GM12874 (cell line): ENCODE measurements around the gene NLGN1.

Experiments
- CTCF ChIP-seq: IDR thresholded peaks from 2 replicates; pipeline ENCODE4 v1.5.1; 2011; ENCODE audit warnings: low read depth, mild to moderate bottlenecking, control low read depth, low read length, moderate library complexity; ENCODE audit not compliant: insufficient read depth

The NLGN1 gene

DNA sequence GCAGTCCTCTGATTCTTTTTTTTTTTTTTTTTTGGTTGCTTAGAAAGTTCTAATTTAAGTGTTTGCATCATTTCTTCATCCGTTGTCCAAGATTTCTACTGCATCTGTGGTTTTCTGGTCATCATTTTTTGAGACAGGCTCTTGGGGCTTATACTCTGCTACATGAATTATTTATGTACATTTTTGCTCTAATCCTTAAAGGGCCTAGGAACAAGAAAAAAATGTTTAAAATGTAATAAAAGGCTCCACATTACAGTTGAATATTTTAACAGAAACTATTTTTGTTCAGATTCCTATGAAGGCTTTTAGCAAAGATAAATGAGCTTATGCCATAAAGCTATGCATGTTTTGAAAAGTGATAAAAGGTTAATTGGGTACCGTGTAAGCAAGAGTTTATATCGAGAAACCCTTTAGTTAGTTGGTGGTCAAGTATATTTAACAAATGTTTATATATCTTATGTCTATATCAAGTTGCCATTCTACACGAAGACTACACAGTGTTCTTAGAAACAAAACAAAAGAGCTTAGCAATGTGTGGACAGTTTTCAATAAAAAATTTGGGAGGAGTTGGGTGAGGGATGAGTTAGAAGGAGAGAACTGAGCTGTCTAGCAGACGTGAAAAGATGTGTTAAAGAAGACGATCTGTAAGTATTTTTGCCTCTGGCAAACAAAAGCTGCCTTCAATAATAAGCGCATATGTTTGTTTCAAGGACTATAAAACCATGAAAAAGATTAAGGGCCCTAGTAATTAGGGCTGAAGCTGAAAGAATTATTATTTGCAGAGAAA is 898.0 kb downstream of the NLGN1 start:
- no peak for TF ChIP-seq CTCF

DNA sequence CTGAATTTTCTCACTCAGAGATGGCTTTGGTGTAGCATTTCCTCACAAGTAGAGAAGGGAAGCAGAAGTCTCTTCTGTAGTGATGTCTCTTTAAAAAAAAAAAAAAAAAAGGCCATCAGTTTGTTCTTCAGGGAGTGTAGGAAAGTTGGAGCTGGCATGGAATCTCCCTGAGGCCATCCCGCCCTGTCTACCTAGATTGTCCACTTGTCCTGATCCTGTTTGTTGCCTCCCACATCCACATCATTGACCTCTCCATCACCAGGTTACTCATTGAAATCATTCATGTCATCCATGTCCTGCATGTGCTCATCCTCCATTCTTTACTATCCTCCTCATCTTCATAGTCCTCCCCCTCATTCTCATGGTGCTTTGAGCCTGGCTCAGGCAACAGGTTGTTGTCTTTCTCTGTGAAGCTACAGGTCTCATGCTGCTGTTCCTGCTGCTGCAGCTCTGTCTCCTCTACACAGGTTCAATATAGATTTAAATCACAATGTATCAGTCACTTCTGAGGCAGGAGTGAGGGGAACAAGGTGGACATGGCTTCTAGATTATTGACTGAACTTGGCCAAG is 905.3 kb downstream of the NLGN1 start:
- no peak for TF ChIP-seq CTCF

DNA sequence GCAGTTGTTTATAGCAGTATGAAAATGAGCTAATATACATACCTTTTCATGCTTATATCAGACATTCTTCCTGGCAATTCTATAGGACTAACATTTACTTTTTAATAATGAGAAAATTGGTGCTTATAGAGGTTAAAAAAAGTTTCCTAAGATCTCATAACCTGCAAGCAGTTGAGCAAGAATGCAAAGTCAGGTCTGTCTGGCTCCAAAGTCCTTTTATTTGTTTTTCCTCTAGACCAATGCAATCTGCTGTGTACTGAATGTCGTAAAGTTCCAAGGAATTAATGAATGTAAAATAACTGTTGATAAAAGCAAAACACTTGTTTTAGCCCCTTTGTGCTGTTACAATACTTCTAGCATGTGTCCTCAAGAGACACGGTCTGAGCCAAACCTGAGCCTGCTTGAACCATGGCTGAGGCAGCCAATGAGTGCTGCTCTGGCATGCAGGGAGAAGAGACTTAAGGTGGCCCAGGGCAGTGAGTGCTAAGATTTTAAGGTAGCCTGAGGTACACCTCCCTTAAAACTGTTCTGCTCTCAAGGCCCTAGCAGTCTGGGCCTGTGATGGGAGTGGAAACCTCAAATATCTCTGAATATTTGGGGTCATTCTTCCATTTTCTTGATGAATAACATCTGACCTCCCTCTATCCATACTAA is 906.5 kb downstream of the NLGN1 start:
- no peak for TF ChIP-seq CTCF

DNA sequence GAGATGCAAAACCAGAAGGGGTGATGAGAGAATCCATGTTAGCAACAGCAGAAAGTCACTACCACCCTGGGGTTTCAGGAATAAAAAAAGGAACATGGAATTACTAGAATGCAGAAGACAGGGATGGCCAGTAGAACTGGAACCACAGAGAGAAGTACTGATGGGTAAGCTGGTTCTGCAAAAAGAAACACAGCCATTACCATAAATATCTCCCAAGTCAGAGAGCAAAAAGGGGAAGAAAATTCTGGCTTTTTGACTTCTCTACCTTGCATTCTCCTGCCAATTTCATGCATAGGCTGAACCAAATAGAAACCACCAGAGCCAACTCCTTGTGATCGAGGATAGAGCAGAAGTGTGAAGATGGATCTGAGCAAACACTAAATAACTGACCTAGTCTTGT is 911.2 kb downstream of the NLGN1 start:
- TF ChIP-seq CTCF = no peak

- TF ChIP-seq CTCF = no peak
Measured at GRCh38 chr3:174310475-174310983, 913.0 kb downstream of the NLGN1 start.

DNA sequence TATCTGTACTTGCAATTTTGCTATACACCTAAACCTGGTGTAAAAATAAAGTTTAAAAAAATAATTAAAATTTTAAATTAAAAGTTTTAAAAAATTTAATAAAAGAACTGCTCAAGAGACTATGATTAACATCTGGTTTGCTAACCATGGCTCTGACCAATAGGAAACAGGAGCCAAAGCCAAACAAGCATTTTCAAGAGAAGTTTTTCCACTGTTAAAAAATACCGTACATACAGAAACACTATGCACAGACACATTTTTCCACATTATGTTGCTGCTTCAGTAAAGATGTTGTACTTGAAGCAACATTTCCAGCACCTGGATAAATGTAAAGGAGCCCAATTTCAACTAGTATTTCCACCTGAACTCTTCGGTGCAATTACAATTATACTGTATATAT is 917.7 kb downstream of the NLGN1 start:
- no peak for TF ChIP-seq CTCF

DNA sequence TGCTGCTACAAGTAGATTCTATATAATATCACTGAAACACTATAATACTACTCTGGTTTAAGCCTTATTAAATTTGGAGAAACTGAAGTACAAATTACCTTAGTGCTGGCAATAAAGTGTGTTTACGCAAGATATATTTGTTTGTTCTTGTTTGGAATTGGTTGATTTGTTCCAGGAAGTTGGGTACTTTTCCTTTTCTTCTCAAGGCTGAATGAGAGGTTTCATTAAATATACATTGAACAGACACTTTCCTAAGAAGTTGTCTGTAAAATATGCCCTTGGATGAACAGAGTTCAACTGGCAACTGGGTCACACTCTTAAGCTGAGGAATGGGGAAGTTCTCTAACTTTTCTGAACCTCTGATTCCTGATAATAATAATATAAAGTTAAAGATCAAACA is 919.5 kb downstream of the NLGN1 start:
- no peak for TF ChIP-seq CTCF
